C1 segment of cervical spinal cord (tissue), 14 donors: Measurements from ENCODE around the gene ZFPM1.

Source experiments
- DNase-seq, 14 donors: peaks; one replicate each; lab custom pipeline; 2025; lab: John Stamatoyannopoulos, UW

Gene ZFPM1

GRCh38 chr16:88448461-88449266 is 4.4 kb upstream of the ZFPM1 start:
- DNase-seq: no peak

DNA sequence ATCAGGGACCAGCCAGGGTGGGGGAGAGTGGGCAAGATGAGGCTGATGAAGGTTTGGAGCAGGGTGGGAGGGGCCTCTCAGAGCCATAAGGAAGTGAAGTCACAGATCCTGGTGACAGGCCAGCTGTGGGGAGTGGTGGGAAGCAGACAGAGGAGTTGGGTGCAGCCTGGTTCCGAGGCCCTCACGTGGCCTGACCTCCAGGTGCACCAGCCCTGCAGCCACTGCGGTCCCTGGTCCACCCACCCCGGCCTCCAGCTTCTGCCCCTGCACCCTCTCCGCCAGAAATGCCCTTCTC is 3.9 kb upstream of the ZFPM1 start:
- no peak for DNase-seq

GRCh38 chr16:88451586-88452481 is 1.2 kb upstream of the ZFPM1 start:
- DNase-seq: no peak

DNA sequence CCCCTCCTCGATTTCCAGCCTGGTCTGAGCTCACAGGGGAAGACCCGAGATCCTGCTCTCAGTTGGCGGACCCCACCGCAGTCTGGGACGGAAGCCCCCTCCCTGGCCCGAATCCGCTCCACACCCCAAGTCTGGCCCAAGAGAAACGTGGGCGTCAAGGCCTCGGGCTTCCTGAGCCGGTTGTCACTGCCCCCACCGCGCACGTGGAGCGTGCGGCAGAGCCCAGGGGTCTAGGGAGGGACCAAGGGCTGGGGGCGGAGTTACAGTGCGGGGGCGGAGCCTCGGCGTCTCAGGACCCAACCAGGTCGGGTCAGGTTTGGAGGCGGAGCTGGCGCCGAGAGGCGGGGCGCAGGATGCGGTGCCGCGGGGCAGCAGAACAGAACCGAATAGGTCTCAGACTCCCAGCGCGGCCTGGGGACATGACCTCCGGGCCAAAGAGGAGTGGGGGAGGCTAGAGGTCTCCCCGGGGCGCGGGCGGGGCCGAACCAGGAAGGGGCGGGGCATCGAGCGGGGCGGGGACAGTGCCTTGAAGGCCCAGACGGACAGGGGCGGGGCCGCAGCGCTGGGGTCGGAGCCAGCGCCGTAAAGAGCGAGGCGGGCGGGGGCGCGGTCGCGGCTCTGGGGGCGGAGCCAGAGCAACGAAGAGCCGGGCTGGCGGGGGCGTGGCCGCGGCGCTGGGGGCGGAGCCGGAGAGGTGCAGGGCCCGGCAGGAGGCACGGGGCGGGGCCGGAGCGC is 431 bp upstream of the ZFPM1 start:
- peak; percentile 58 to 95 (median 84) for DNase-seq

GRCh38 chr16:88453611-88454522 is 787 bp downstream of the ZFPM1 start:
- no peak for DNase-seq

- DNase-seq: no peak
These were observed 1.5 kb downstream of the ZFPM1 start for GRCh38 chr16:88454523-88454947.

DNA sequence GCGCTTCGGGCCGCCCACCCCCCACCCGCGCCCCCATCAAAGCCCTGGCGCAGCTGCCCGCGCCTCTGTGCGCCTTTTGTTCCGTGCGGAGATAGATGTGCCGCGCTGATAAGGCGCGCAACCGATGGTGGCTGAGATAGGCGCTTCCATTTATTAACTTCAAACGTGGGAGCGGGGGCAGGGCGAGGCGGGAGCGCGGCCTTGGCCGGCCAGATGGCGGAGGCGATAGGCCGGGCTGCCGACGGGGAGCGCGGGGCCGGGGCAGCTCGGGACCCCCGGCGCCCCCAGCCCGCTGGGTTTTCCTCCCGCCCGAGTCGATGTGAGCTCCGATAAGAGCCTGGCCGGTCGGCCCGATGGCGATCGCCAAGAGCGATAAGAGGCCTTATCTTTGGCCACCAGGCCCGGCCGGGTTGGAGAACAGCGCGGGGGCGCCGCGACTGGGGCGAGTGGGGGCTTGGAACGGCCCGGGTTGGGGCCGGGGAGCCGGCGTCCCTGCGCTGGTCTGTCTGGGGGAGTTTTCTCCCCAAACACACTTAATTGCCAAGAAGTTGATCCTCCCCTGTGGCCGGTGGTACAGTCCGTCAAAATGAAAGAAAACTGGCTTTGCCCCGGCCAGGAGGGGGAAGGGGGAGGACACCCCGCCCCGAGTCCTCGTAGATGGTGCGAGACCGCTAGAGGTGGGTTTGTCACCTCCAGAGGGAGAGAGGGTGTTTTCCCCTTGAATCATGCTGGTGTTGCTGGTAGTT is 2.7 kb downstream of the ZFPM1 start:
- peak in 3 of 14 donors; percentile 4 to 71 (median 9) for DNase-seq

DNA sequence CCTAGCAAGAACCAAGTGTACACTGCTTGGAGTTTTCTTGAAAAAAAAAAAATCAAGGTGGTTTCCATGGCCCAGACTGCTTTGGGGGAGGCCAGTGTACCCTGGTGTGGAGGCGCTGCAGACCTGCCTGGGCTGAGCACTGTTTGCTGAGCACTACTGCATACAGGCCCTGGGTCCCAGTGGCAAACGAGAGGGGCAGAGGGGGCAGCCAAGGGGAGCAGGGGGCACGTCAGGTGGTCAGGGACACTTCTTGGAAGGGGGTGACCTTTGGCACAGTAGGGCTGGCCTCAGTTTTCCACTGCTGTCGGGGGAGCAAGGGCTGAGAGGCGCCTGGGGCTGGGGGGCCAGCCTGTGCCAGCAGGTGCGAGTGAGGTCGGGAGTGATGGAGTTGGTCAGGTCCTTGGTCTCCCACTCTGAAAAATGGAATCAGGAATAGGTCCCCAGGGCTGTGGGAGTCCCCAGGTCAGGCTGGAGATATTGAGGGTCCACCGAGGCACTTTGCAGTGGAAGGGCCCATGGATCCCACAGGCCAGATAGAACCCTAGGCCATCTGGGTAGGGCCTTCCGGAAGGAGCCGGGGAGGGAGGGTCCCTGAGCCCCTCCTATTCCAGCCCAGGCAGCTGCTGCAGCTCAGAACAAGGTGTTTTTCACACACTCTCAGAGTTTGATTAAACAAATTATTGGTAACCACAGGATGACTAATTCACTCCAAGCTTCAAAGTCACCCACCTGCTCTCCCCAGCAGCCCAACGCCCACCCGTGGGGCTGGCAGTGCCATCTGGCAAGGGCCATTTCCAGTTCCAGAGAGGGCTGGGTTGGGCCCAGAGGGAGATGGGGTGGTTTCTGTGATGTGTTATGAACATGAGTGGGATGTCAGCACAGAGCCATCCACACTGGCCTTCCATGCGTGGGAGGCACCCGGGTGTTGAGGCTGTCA is 3.5 kb downstream of the ZFPM1 start:
- no peak for DNase-seq

DNA sequence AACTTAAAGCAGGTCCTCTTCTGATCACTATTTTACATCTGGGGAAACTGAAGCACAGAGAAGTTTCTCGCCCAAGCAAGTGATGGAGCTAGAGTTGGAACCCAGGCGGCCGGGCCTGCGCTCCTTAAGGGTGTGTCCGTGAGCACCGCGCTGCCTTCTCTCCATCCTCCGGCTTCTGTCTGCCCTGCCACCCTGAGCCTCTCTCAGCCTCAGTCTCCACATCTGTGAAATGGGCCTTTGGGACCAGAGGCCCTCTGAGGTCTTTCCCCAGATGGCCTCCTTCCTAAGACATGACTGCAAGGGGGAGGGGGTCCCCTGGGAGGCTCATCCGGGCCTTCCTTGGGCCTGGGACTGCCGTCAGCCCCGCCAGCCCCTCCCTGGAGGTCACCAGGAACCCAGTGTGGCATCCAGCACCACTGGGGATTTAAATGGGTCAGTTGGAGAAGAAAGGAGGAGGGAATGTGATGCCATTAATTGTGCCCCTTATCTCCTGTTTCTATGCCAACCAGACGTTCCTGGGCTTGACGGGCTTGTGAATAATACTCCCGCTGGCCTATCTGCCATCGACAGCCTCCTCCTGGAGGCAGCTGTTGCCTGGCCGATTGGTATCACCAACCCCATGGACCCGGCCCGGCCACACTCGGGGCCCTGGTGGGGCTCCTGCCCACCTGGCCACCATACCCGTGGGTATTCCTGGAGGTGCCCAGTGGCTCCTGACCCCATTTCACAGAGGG is 5.1 kb downstream of the ZFPM1 start:
- DNase-seq: no peak

GRCh38 chr16:88458773-88459235 is 5.7 kb downstream of the ZFPM1 start:
- no peak for DNase-seq

DNA sequence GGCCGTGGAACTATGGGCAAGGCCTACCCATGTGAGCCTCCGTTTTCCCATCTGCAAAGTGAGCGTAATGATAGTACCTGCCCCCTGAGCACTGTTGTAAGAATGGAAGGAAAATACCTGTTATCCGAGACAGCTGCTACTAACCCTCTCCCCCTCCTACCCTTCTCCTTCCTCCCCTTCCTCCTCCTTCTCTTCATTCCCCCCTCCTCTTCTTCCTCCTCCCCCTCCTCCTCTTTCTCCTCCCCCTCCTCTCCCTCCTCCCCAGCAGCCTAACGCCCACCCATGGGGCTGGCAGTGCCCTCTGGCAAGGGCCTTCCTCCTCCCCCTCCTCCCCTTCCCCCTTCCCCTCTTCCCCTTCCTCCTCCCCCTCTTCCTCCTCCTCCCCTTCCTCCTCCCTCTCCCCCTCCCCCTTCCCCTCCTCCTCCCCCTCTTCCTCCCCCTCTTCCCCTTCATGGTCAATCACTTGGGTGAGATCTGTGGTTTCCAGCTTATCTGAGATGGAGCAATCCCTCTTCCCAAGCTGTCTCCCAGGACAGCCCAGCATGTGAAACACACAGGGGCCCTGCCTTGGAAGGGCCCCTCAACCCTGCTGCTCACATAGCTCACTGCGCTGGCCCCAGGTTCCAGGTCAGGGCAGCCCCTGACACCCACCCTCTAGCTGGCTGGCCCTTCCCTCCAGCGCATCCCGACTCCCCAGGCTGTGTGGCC is 6.4 kb downstream of the ZFPM1 start:
- DNase-seq: no peak

GRCh38 chr16:88460496-88461330 is 7.6 kb downstream of the ZFPM1 start:
- no peak for DNase-seq

DNA sequence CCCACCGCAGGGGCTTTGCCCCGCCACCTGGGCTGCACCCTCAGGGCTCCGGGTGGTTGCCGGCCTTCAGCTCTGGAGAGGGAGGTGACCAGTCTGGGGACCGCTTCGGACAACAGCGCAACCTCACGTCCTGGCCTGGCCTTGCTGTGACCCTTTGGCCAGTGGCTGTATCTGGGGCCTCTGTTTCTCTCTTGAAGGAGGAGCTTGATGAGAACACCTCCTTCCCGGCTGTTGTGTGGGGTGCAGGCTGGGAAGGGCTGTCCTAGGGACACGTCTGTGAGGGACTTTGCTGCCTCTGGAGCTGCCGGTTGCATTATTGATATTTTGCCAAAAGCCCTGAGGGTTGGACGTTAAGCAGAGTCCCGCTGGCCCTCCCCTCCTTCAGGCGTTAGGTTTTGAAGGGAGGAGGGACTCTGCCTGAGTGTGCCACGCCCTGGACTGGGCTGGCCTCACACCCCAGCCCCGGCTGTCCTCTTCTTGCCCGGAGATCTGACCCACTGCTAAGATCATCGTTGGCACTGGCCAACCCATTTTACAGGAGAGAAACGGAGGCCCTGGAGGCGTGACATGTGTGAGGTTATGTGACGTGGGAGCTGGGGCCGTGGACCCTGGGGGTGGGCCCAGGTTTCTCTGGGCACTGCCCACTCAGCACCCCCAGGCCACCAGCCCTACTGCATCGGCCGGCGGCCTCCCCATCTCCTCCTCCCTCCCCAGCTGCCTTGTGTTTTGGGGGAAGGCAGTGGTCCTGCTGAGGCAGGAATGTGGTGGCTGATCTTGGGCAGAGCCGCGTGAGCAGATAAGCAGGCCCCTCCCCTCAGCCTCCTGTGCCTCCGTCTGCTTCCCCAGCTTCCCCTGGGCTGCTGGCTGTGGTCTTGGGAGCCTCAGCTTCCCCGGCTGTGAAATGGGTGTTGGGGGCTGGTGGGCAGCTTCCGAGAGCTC is 8.5 kb downstream of the ZFPM1 start:
- no peak for DNase-seq

DNA sequence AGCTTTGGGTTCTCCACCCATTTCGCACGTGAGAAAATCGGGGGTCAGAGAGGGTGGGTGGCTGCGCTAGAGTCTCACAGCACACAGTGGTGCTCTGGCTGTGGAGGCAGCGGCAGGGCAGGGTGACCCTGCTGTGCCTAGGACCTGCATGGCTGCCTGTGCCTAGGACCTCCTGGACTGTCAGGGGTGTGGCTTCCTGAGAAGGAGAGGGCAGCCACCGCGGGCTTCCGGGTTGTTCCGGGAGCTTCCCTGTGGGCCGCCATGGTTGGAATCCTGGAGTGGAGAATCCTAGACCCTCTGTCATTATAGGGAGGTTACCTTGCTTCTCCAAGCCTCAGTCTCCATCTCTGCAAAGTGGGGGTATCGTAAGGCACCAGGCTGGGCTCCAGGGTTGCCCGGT is 9.3 kb downstream of the ZFPM1 start:
- DNase-seq: no peak

GRCh38 chr16:88463411-88463810 is 10.3 kb downstream of the ZFPM1 start:
- DNase-seq: no peak
